Measurements from ENCODE around the gene PKDCC.
"Not testable (repeated sequence)": the region's sequence is repeated elsewhere in the genome, so short reads cannot be mapped to it uniquely, and the experiment has no call there.

PKDCC gene

GRCh38 chr2:42082016-42082415, 34.2 kb downstream of the PKDCC start:
- H3K4me3 ChIP-seq (ENCODE audit: low read length in 2 of 2) = no peak overlapping the region
- no peaks in the 10 kb centered on the region for H3K36me3 ChIP-seq (ENCODE audit: control insufficient read depth in 2 of 2, insufficient read depth in 2 of 2, low read length in 2 of 2)
- H3K27ac ChIP-seq (ENCODE audit: low read length) = no peak overlapping the region
- no peak overlapping the region for H3K9ac ChIP-seq (ENCODE audit: low read length in 2 of 2)
- H3K27me3 ChIP-seq (ENCODE audit: control insufficient read depth in 1 of 2, insufficient read depth in 2 of 2, low read length in 2 of 2) = no peaks in the 10 kb centered on the region
- H3K9me3 ChIP-seq (ENCODE audit: control insufficient read depth in 2 of 2, low read length in 2 of 2) = no peaks in the 10 kb centered on the region
- peaks cover 32% of the 10 kb centered on the region for H3K4me1 ChIP-seq (ENCODE audit: control insufficient read depth, insufficient read depth, low read length)

DNA sequence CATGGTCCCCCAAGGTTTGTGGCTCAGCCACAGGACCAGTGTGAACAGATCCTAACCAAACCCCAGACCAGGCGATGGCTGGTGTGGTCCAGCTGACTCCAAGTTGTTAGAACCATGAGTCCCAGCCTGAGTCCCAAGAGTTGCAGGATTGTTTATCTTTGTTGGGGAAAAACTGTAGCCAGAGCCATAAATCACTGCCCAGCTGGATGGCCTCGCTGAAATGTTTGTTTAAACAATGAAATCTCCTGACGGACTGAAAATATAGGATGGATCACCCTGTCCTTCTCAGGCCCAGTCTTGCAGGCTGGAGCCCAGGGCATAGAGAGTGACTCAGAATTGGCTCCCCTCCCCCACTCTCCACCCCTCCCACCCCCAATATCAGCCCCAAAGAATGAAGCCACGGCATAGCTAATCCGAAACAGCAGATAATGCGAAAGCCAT, 36.4 kb downstream of the PKDCC start:
- no peaks in the 10 kb centered on the region for H3K36me3 ChIP-seq (ENCODE audit: control insufficient read depth in 2 of 2, insufficient read depth in 2 of 2, low read length in 2 of 2)
- peaks cover 32% of the 10 kb centered on the region for H3K4me1 ChIP-seq (ENCODE audit: control insufficient read depth, insufficient read depth, low read length)
- H3K27me3 ChIP-seq (ENCODE audit: control insufficient read depth in 1 of 2, insufficient read depth in 2 of 2, low read length in 2 of 2) = no peaks in the 10 kb centered on the region
- H3K4me3 ChIP-seq (ENCODE audit: low read length in 2 of 2) = no peak overlapping the region
- H3K9me3 ChIP-seq (ENCODE audit: control insufficient read depth in 2 of 2, low read length in 2 of 2) = no peaks in the 10 kb centered on the region
- peak overlapping the region; percentile 13 for H3K27ac ChIP-seq (ENCODE audit: low read length)
- H3K9ac ChIP-seq (ENCODE audit: low read length in 2 of 2) = no peak overlapping the region

DNA sequence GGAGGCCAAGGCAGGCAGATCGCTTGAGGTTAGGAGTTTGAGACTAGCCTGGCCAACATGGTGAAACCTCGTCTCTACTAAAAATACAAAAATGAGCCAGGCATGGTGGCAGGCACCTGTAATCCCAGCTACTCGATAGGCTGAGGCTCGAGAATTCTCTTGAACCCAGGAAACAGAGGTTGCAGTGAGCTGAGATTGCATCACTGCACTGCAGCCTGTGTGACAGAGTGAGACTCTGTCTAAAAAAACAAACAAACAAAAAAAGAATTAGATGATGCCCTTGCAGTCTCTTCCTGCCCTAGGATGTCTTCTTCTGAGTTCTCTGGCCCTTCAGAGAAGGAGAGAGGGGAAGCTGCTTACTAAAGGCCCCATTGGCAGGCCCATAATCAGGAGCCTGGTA, 37.2 kb downstream of the PKDCC start:
- not testable (repeated sequence) for H3K36me3 ChIP-seq (ENCODE audit: control insufficient read depth in 2 of 2, insufficient read depth in 2 of 2, low read length in 2 of 2); H3K9me3 ChIP-seq (ENCODE audit: control insufficient read depth in 2 of 2, low read length in 2 of 2); H3K4me3 ChIP-seq (ENCODE audit: low read length in 2 of 2); H3K9ac ChIP-seq (ENCODE audit: low read length in 2 of 2); H3K27ac ChIP-seq (ENCODE audit: low read length); H3K27me3 ChIP-seq (ENCODE audit: control insufficient read depth in 1 of 2, insufficient read depth in 2 of 2, low read length in 2 of 2)
- H3K4me1 ChIP-seq (ENCODE audit: control insufficient read depth, insufficient read depth, low read length) = peaks cover 32% of the 10 kb centered on the region

- Histone ChIP-seq H3K27ac (ENCODE audit: low read length) (no peak overlapping the region), H3K36me3 (ENCODE audit: control insufficient read depth in 2 of 2, insufficient read depth in 2 of 2, low read length in 2 of 2) (no peaks in the 10 kb centered on the region), H3K27me3 (ENCODE audit: control insufficient read depth in 1 of 2, insufficient read depth in 2 of 2, low read length in 2 of 2) (no peaks in the 10 kb centered on the region), H3K4me1 (ENCODE audit: control insufficient read depth, insufficient read depth, low read length) (peaks cover 32% of the 10 kb centered on the region), H3K4me3 (ENCODE audit: low read length in 2 of 2) (no peak overlapping the region), H3K9ac (ENCODE audit: low read length in 2 of 2) (no peak overlapping the region), H3K9me3 (ENCODE audit: control insufficient read depth in 2 of 2, low read length in 2 of 2) (no peaks in the 10 kb centered on the region)
Measured at GRCh38 chr2:42085706-42086487, 38.1 kb downstream of the PKDCC start.

GRCh38 chr2:42086500-42086953, 38.7 kb downstream of the PKDCC start:
- Histone ChIP-seq H3K36me3 (ENCODE audit: control insufficient read depth in 2 of 2, insufficient read depth in 2 of 2, low read length in 2 of 2) (no peaks in the 10 kb centered on the region), H3K4me3 (ENCODE audit: low read length in 2 of 2) (no peak overlapping the region), H3K9me3 (ENCODE audit: control insufficient read depth in 2 of 2, low read length in 2 of 2) (no peaks in the 10 kb centered on the region), H3K4me1 (ENCODE audit: control insufficient read depth, insufficient read depth, low read length) (peaks cover 32% of the 10 kb centered on the region), H3K27me3 (ENCODE audit: control insufficient read depth in 1 of 2, insufficient read depth in 2 of 2, low read length in 2 of 2) (no peaks in the 10 kb centered on the region), H3K27ac (ENCODE audit: low read length) (no peak overlapping the region), H3K9ac (ENCODE audit: low read length in 2 of 2) (no peak overlapping the region)

- Histone ChIP-seq H3K27me3 (ENCODE audit: control insufficient read depth in 1 of 2, insufficient read depth in 2 of 2, low read length in 2 of 2) (no peaks in the 10 kb centered on the region), H3K4me3 (ENCODE audit: low read length in 2 of 2) (no peak overlapping the region), H3K27ac (ENCODE audit: low read length) (no peak overlapping the region), H3K9ac (ENCODE audit: low read length in 2 of 2) (no peak overlapping the region), H3K4me1 (ENCODE audit: control insufficient read depth, insufficient read depth, low read length) (peaks cover 32% of the 10 kb centered on the region), H3K36me3 (ENCODE audit: control insufficient read depth in 2 of 2, insufficient read depth in 2 of 2, low read length in 2 of 2) (no peaks in the 10 kb centered on the region), H3K9me3 (ENCODE audit: control insufficient read depth in 2 of 2, low read length in 2 of 2) (no peaks in the 10 kb centered on the region)
Measured at GRCh38 chr2:42087137-42087856, 39.5 kb downstream of the PKDCC start.

GRCh38 chr2:42087857-42088195, 40.0 kb downstream of the PKDCC start:
- H3K27ac ChIP-seq (ENCODE audit: low read length) = no peak overlapping the region
- peaks cover 32% of the 10 kb centered on the region for H3K4me1 ChIP-seq (ENCODE audit: control insufficient read depth, insufficient read depth, low read length)
- H3K9ac ChIP-seq (ENCODE audit: low read length in 2 of 2) = no peak overlapping the region
- H3K9me3 ChIP-seq (ENCODE audit: control insufficient read depth in 2 of 2, low read length in 2 of 2) = no peaks in the 10 kb centered on the region
- no peaks in the 10 kb centered on the region for H3K27me3 ChIP-seq (ENCODE audit: control insufficient read depth in 1 of 2, insufficient read depth in 2 of 2, low read length in 2 of 2)
- no peaks in the 10 kb centered on the region for H3K36me3 ChIP-seq (ENCODE audit: control insufficient read depth in 2 of 2, insufficient read depth in 2 of 2, low read length in 2 of 2)
- no peak overlapping the region for H3K4me3 ChIP-seq (ENCODE audit: low read length in 2 of 2)

GRCh38 chr2:42089340-42089925, 41.6 kb downstream of the PKDCC start:
- no peak overlapping the region for H3K4me3 ChIP-seq (ENCODE audit: low read length in 2 of 2)
- H3K27ac ChIP-seq (ENCODE audit: low read length) = no peak overlapping the region
- H3K9me3 ChIP-seq (ENCODE audit: control insufficient read depth in 2 of 2, low read length in 2 of 2) = no peaks in the 10 kb centered on the region
- no peaks in the 10 kb centered on the region for H3K36me3 ChIP-seq (ENCODE audit: control insufficient read depth in 2 of 2, insufficient read depth in 2 of 2, low read length in 2 of 2)
- no peaks in the 10 kb centered on the region for H3K27me3 ChIP-seq (ENCODE audit: control insufficient read depth in 1 of 2, insufficient read depth in 2 of 2, low read length in 2 of 2)
- peaks cover 22% of the 10 kb centered on the region for H3K4me1 ChIP-seq (ENCODE audit: control insufficient read depth, insufficient read depth, low read length)
- H3K9ac ChIP-seq (ENCODE audit: low read length in 2 of 2) = no peak overlapping the region

GRCh38 chr2:42090216-42090615, 42.4 kb downstream of the PKDCC start:
- no peaks in the 10 kb centered on the region for H3K9me3 ChIP-seq (ENCODE audit: control insufficient read depth in 2 of 2, low read length in 2 of 2)
- no peak overlapping the region for H3K4me3 ChIP-seq (ENCODE audit: low read length in 2 of 2)
- no peaks in the 10 kb centered on the region for H3K27me3 ChIP-seq (ENCODE audit: control insufficient read depth in 1 of 2, insufficient read depth in 2 of 2, low read length in 2 of 2)
- no peak overlapping the region for H3K9ac ChIP-seq (ENCODE audit: low read length in 2 of 2)
- H3K27ac ChIP-seq (ENCODE audit: low read length) = no peak overlapping the region
- H3K4me1 ChIP-seq (ENCODE audit: control insufficient read depth, insufficient read depth, low read length) = peaks cover 16% of the 10 kb centered on the region
- no peaks in the 10 kb centered on the region for H3K36me3 ChIP-seq (ENCODE audit: control insufficient read depth in 2 of 2, insufficient read depth in 2 of 2, low read length in 2 of 2)

DNA sequence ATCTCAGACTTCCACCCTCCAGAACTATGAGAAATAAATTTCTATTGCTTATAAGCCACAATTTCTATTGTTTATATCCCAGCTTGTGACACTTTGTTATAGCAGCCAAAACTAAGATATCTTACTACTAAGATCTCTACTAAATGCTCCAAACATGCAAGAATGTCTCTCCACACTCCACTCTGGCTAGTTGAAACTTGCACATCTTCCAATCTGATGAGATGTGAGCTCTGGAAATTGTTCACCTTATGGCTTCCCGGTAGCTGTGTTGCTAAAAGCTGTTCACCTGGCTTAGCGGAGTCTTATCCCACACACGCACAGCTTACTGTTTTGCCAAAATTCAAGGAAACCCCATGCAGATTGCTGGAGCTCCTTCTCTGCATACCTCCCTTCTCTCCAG, 43.9 kb downstream of the PKDCC start:
- H3K9ac ChIP-seq (ENCODE audit: low read length in 2 of 2) = no peak overlapping the region
- H3K4me1 ChIP-seq (ENCODE audit: control insufficient read depth, insufficient read depth, low read length) = peaks cover 1% of the 10 kb centered on the region
- H3K27me3 ChIP-seq (ENCODE audit: control insufficient read depth in 1 of 2, insufficient read depth in 2 of 2, low read length in 2 of 2) = no peaks in the 10 kb centered on the region
- no peak overlapping the region for H3K27ac ChIP-seq (ENCODE audit: low read length)
- no peaks in the 10 kb centered on the region for H3K36me3 ChIP-seq (ENCODE audit: control insufficient read depth in 2 of 2, insufficient read depth in 2 of 2, low read length in 2 of 2)
- no peak overlapping the region for H3K4me3 ChIP-seq (ENCODE audit: low read length in 2 of 2)
- H3K9me3 ChIP-seq (ENCODE audit: control insufficient read depth in 2 of 2, low read length in 2 of 2) = no peaks in the 10 kb centered on the region
